ENCODE measurements around the gene RPS16. TPM values are rescaled to one million over a fixed set of nuclear protein-coding genes. Genes with fewer than 3 reads are reported as not detected.

Gene RPS16
- total and polyA plus RNA-seq, 2 donors (not counting 1 experiment from before 2014, with no cell fraction given): 3,910 to 6,448 TPM

GRCh38 chr19:39390751-39391437 lies 44.9 kb downstream of the RPS16 start, which contains the start of the genes MED29 and PAF1:
MED29 (plus strand) TSS chr19:39391378; CDS start chr19:39391423, 45 bp downstream.
PAF1 (minus strand) TSS chr19:39391106; CDS start chr19:39390864, 242 bp downstream.
- 1% methylated on average over 57 of the region's 60 CpGs for WGBS (ENCODE audit: insufficient coverage)
- H3K36me3 ChIP-seq (replicated peaks in 1 of 2; ENCODE audit: control extremely low read depth in 1 of 2, control insufficient read depth in 1 of 2, extremely low read depth in 1 of 2, insufficient read depth in 2 of 2, low read length in 1 of 2): peaks cover 0 to 65% of the 10 kb centered on the region in 2 experiments

More at GRCh38 chr19:39390751-39391437, 44.9 kb downstream of the RPS16 start, which contains the start of the genes MED29 and PAF1:
- peaks cover 62% of the 10 kb centered on the region for H3K79me2 ChIP-seq (ENCODE audit: control insufficient read depth, insufficient read depth, low read length)
- H3K9me3 ChIP-seq (ENCODE audit: control extremely low read depth in 1 of 3, control insufficient read depth in 2 of 3, insufficient read depth in 1 of 3, low read length in 2 of 3): no peaks in the 10 kb centered on the region
- Mint-ChIP-seq H3K4me1 (peaks cover 40% of the 10 kb centered on the region), H3K9me3 (ENCODE audit: insufficient read depth) (no peaks in the 10 kb centered on the region), H3K27me3 (no peaks in the 10 kb centered on the region), H3K27ac (peak within 1 kb of the TSS; percentile 99), H3K4me3 (peak within 1 kb of the TSS; percentile 87)
- peak within 1 kb of the TSS; percentile 73 to 99 (median 90) for H3K4me3 ChIP-seq (ENCODE audit: control extremely low read depth in 1 of 5, extremely low read depth in 1 of 5, insufficient read depth in 1 of 5, low read depth in 2 of 5, low read length in 4 of 5)
- peak within 1 kb of the TSS; percentile 65 for H2AFZ ChIP-seq (ENCODE audit: insufficient read depth, low read depth, low read length, poor library complexity, severe bottlenecking)
- H3K27me3 ChIP-seq (replicated peaks in 1 of 4; ENCODE audit: control extremely low read depth in 1 of 4, control insufficient read depth in 3 of 4, insufficient read depth in 4 of 4, low read length in 3 of 4): no peaks in the 10 kb centered on the region
- CTCF ChIA-PET: interaction anchor here (0.6 to 2.7 kb wide), 11 partner anchors 9 to 269 kb away, joined by 3 to 40 read pairs (median 5); partner anchors contain the start of genes PLEKHG2, RPS16 and SAMD4B
- peak within 1 kb of the TSS; percentile 87 for H3K4me2 ChIP-seq (replicated peaks; ENCODE audit: low read depth, low read length, poor library complexity, severe bottlenecking)
- intact Hi-C loops (cut with micrococcal nuclease): loop anchor here (1.0 to 2.0 kb wide), 7 partner anchors 21 to 580 kb away; partner anchors contain the start of genes EID2, EID2B, PLEKHG2 and PSMC4
- H4K20me1 ChIP-seq (ENCODE audit: control insufficient read depth, insufficient read depth, low read length, poor library complexity, severe bottlenecking): peaks cover 33% of the 10 kb centered on the region
- peak within 1 kb of the TSS; percentile 96 to 97 for H3K27ac ChIP-seq (ENCODE audit: low read length in 2 of 2)
- POLR2A ChIA-PET: interaction anchor here (0.5 to 3.0 kb wide), 12 partner anchors 13 to 1037 kb away, joined by 3 to 69 read pairs (median 6); partner anchors contain the start of genes GMFG, PLEKHG2, RPS16 and SAMD4B
- ATAC-seq (ENCODE audit: low read depth) (peak; percentile 90), DNase-seq (peak; percentile 99)
- H3K9ac ChIP-seq (ENCODE audit: low read length): peak within 1 kb of the TSS; percentile 99
- H3K4me1 ChIP-seq (ENCODE audit: control insufficient read depth in 2 of 2, insufficient read depth in 2 of 2, low read length in 2 of 2): peaks cover 16 to 28% of the 10 kb centered on the region in 2 donors
- TF ChIP-seq CTCF (IDR thresholded peaks at IDR 0.05) (no peak), EZH2 (IDR thresholded peaks at IDR 0.05; ENCODE audit: borderline replicate concordance, insufficient read depth, low read depth, low read length, poor library complexity, severe bottlenecking) (no peak)
